H9 (cell line): ENCODE measurements around the gene GRIK1. TPM values are rescaled to one million over a fixed set of nuclear protein-coding genes. Genes with fewer than 3 reads are reported as not detected.

ENCODE experiments used
- DNase-seq: peaks from one replicate; pipeline ENCODE4 v3.0.0-alpha.2; 2017
- H2AFZ ChIP-seq: one replicate; pipeline ENCODE4 v1.6.1; 2013; ENCODE audit warnings: mild to moderate bottlenecking, low read length, control low read depth, moderate library complexity
- H2AK5ac ChIP-seq: 2 replicates; pipeline ENCODE4 v1.6.1; 2013; ENCODE audit warnings: low read length, control low read depth, mixed read lengths; ENCODE audit not compliant: insufficient read length
- H2BK120ac ChIP-seq: one replicate; pipeline ENCODE4 v1.6.1; 2013; ENCODE audit warnings: low read depth, mild to moderate bottlenecking, low read length, control low read depth, inconsistent platforms; ENCODE audit not compliant: poor library complexity, severe bottlenecking
- H2BK12ac ChIP-seq: 2 replicates; pipeline ENCODE4 v1.6.1; 2013; ENCODE audit warnings: low read length, control low read depth, mixed read lengths, low read depth; ENCODE audit not compliant: insufficient read length
- H2BK15ac ChIP-seq: 2 replicates; pipeline ENCODE4 v1.6.1; 2013; ENCODE audit warnings: low read depth, low read length, control low read depth
- H2BK20ac ChIP-seq: one replicate; pipeline ENCODE4 v1.6.1; 2013; ENCODE audit warnings: low read depth, mild to moderate bottlenecking, low read length, control low read depth, inconsistent platforms; ENCODE audit not compliant: poor library complexity, severe bottlenecking
- H2BK5ac ChIP-seq: 2 replicates; pipeline ENCODE4 v1.6.1; 2013; ENCODE audit warnings: low read length, control low read depth, mixed read lengths; ENCODE audit not compliant: insufficient read length
- H3K14ac ChIP-seq: 2 replicates; pipeline ENCODE4 v1.6.1; 2013; ENCODE audit warnings: low read length, control low read depth; ENCODE audit not compliant: insufficient read depth
- H3K18ac ChIP-seq: 2 replicates; pipeline ENCODE4 v1.6.1; 2013; ENCODE audit warnings: low read depth, mild to moderate bottlenecking, mixed read lengths, low read length, control low read depth; ENCODE audit not compliant: insufficient read length
- H3K23ac ChIP-seq: 2 replicates; pipeline ENCODE4 v1.6.1; 2013; ENCODE audit warnings: low read length, control low read depth, mixed read lengths, low read depth; ENCODE audit not compliant: insufficient read length
- H3K23me2 ChIP-seq: 2 replicates; pipeline ENCODE4 v1.6.1; 2013; ENCODE audit warnings: low read depth, mild to moderate bottlenecking, mixed read lengths, low read length, control low read depth; ENCODE audit not compliant: insufficient read length, poor library complexity, severe bottlenecking
- H3K27ac ChIP-seq: 2 replicates; pipeline ENCODE4 v1.5.1; 2013; ENCODE audit warnings: low read length, control low read depth, mixed read lengths, low read depth; ENCODE audit not compliant: insufficient read length
- H3K27me3 ChIP-seq: 2 replicates; pipeline ENCODE4 v1.6.1; 2013; ENCODE audit warnings: low read length, control low read depth, inconsistent platforms; ENCODE audit not compliant: insufficient read depth
- H3K4ac ChIP-seq: 2 replicates; pipeline ENCODE4 v1.6.1; 2013; ENCODE audit warnings: low read depth, mild to moderate bottlenecking, control low read depth, inconsistent platforms, low read length, moderate library complexity
- H3K4me1 ChIP-seq: 2 replicates; pipeline ENCODE4 v1.6.1; 2013; ENCODE audit warnings: low read length, control low read depth, inconsistent platforms; ENCODE audit not compliant: insufficient read depth
- H3K4me2 ChIP-seq: 2 replicates; pipeline ENCODE4 v1.6.1; 2013; ENCODE audit warnings: low read length, control low read depth, mixed read lengths; ENCODE audit not compliant: insufficient read length, insufficient read depth
- H3K56ac ChIP-seq: 2 replicates; pipeline ENCODE4 v1.6.1; 2013; ENCODE audit warnings: low read depth, mild to moderate bottlenecking, mixed read lengths, low read length, control low read depth; ENCODE audit not compliant: insufficient read length
- H3K79me1 ChIP-seq: 2 replicates; pipeline ENCODE4 v1.6.1; 2013; ENCODE audit warnings: low read depth, mild to moderate bottlenecking, moderate library complexity, low read length, control low read depth, inconsistent platforms; ENCODE audit not compliant: insufficient read depth, poor library complexity, severe bottlenecking
- H3K79me2 ChIP-seq: 2 replicates; pipeline ENCODE4 v1.6.1; 2013; ENCODE audit warnings: low read length, control low read depth, inconsistent platforms; ENCODE audit not compliant: insufficient read depth
- H3K9ac ChIP-seq: 2 replicates; pipeline ENCODE4 v1.6.1; 2013; ENCODE audit warnings: low read length, control low read depth, mixed read lengths; ENCODE audit not compliant: insufficient read length; ENCODE audit errors: extremely low read depth
- H3K9me3 ChIP-seq: one replicate; pipeline ENCODE4 v1.6.1; 2013; ENCODE audit warnings: low read depth, low read length, inconsistent platforms; ENCODE audit not compliant: control insufficient read depth
- H3T11ph ChIP-seq: one replicate; pipeline ENCODE4 v1.6.1; 2013; ENCODE audit warnings: mild to moderate bottlenecking, low read length, control low read depth, inconsistent platforms
- H4K20me1 ChIP-seq: one replicate; pipeline ENCODE4 v1.6.1; 2013; ENCODE audit not compliant: control insufficient read depth, insufficient read length, insufficient read depth
- H4K5ac ChIP-seq: 2 replicates; pipeline ENCODE4 v1.6.1; 2013; ENCODE audit warnings: low read depth, mild to moderate bottlenecking, mixed read lengths, low read length, control low read depth; ENCODE audit not compliant: insufficient read length
- H4K8ac ChIP-seq: replicated peaks from 2 replicates; pipeline ENCODE4 v1.6.1; 2013; ENCODE audit warnings: low read length, control low read depth, mixed read lengths, low read depth; ENCODE audit not compliant: insufficient read length
- H4K91ac ChIP-seq: 2 replicates; pipeline ENCODE4 v1.6.1; 2013; ENCODE audit warnings: low read depth, mild to moderate bottlenecking, moderate library complexity, mixed read lengths, low read length, control low read depth; ENCODE audit not compliant: insufficient read length
- H3K27ac Mint-ChIP-seq, 3 experiments: 2 replicates in 2 of 3; 3 replicates in 1 of 3; pipeline ENCODE4 v1.8.0; 2020 to 2021; ENCODE audit warnings: mixed read lengths in 3 of 3, mild to moderate bottlenecking in 1 of 3, moderate library complexity in 1 of 3
- H3K27me3 Mint-ChIP-seq: 2 replicates; pipeline ENCODE4 v1.8.0; 2021; ENCODE audit warnings: low read depth, mild to moderate bottlenecking, moderate library complexity, mixed read lengths
- H3K36me3 Mint-ChIP-seq, 3 experiments: 2 replicates in 2 of 3; 3 replicates in 1 of 3; pipeline ENCODE4 v1.8.0; 2020 to 2021; ENCODE audit warnings: low read depth in 3 of 3, mixed read lengths in 3 of 3; ENCODE audit not compliant: insufficient read depth in 1 of 3
- H3K4me1 Mint-ChIP-seq, 2 experiments: 2 replicates each; pipeline ENCODE4 v1.8.0; 2020; ENCODE audit warnings: mixed read lengths in 2 of 2
- H3K4me3 Mint-ChIP-seq, 2 experiments: 2 replicates in 1 of 2; 3 replicates in 1 of 2; pipeline ENCODE4 v1.8.0; 2020 to 2021; ENCODE audit warnings: mild to moderate bottlenecking in 2 of 2, mixed read lengths in 2 of 2, moderate library complexity in 1 of 2
- H3K9me3 Mint-ChIP-seq, 2 experiments: 2 replicates in 1 of 2; 3 replicates in 1 of 2; pipeline ENCODE4 v1.8.0; 2020; ENCODE audit warnings: mild to moderate bottlenecking in 2 of 2, mixed read lengths in 2 of 2, moderate library complexity in 1 of 2
- total RNA-seq: library from RNA; stranded (reverse); gene quantifications from 2 replicates; pipeline ENCODE4 v1.2.1, GENCODE V29; 2021
- TF ChIP-seq, protein P1 (sequence below): fragments of 200-600 bp; sonication (generic); conservative IDR thresholded peaks from 3 replicates; pipeline ENCODE4 v1.8.0; 2021; ENCODE audit warnings: antibody characterized with exemption, mild to moderate bottlenecking

Gene GRIK1
- total RNA-seq, 1 experiment from 2014 or later, result not detected

DNA sequence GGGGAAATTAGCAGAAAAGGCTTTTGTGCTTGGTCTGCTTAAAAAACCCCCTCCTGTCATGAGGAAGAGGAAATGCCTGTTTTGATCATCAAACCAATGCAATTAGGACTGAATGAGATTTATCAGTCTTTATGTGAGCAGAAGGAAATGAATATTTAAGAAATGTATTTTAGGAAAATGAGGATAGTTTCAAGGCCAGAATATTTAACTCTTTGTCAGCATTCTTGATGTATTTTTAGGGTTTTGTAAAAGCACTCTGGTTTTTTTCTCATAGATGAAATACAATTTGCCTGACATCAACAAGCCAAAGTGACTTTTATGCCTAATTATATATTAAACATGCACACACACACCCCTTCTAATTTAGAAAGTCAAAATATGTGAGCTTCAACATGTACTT lies 213.8 kb downstream of the GRIK1 start:
- no peak overlapping the region for H3K4ac ChIP-seq
- H2AK5ac ChIP-seq, result no peak overlapping the region
- H3T11ph ChIP-seq, result no peak overlapping the region
- Mint-ChIP-seq H3K27me3 (no peaks in the 10 kb centered on the region), H3K36me3 (no peaks in the 10 kb centered on the region), H3K9me3 (no peaks in the 10 kb centered on the region), H3K4me3 (no peak overlapping the region), H3K4me1 (peaks cover 12% of the 10 kb centered on the region in 2 experiments), H3K27ac (no peak overlapping the region)
- no peak overlapping the region for H4K91ac ChIP-seq
- no peaks in the 10 kb centered on the region for H3K79me1 ChIP-seq
- H3K4me2 ChIP-seq, result no peak overlapping the region
- H2BK5ac ChIP-seq, result no peak overlapping the region
- H3K27ac ChIP-seq, result no peak overlapping the region
- TF ChIP-seq, protein P1, sequence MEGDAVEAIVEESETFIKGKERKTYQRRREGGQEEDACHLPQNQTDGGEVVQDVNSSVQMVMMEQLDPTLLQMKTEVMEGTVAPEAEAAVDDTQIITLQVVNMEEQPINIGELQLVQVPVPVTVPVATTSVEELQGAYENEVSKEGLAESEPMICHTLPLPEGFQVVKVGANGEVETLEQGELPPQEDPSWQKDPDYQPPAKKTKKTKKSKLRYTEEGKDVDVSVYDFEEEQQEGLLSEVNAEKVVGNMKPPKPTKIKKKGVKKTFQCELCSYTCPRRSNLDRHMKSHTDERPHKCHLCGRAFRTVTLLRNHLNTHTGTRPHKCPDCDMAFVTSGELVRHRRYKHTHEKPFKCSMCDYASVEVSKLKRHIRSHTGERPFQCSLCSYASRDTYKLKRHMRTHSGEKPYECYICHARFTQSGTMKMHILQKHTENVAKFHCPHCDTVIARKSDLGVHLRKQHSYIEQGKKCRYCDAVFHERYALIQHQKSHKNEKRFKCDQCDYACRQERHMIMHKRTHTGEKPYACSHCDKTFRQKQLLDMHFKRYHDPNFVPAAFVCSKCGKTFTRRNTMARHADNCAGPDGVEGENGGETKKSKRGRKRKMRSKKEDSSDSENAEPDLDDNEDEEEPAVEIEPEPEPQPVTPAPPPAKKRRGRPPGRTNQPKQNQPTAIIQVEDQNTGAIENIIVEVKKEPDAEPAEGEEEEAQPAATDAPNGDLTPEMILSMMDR, result no peak
- no peak overlapping the region for H2BK120ac ChIP-seq
- H3K9ac ChIP-seq, result no peak overlapping the region
- H4K5ac ChIP-seq, result no peak overlapping the region
- no peak overlapping the region for H3K56ac ChIP-seq
- no peak overlapping the region for H2BK12ac ChIP-seq
- H2AFZ ChIP-seq, result no peak overlapping the region
- H3K79me2 ChIP-seq, result no peaks in the 10 kb centered on the region
- no peak overlapping the region for H3K14ac ChIP-seq
- no peaks in the 10 kb centered on the region for H3K27me3 ChIP-seq
- no peak overlapping the region for H3K23ac ChIP-seq
- no peaks in the 10 kb centered on the region for H3K23me2 ChIP-seq
- no peak for DNase-seq
- no peak overlapping the region for H3K18ac ChIP-seq
- no peaks in the 10 kb centered on the region for H3K9me3 ChIP-seq
- no peak overlapping the region for H2BK15ac ChIP-seq
- no peak overlapping the region for H4K8ac ChIP-seq
- no peaks in the 10 kb centered on the region for H3K4me1 ChIP-seq
- H2BK20ac ChIP-seq, result no peak overlapping the region
- no peaks in the 10 kb centered on the region for H4K20me1 ChIP-seq
